HL-60 (cell line): ENCODE measurements around the gene KRT77.

Experiments used
- DNase-seq, 2 experiments: peaks; one replicate each; pipeline ENCODE4 v3.0.0-alpha.2; 2010 to 2020; ENCODE audit warnings: low read depth in 1 of 2, low spot score in 1 of 2
- H3K27ac ChIP-seq: fragments of 250-450 bp; sonication (Bioruptor Pico); replicated peaks from 2 replicates; pipeline ENCODE4 v1.5.1; 2020; ENCODE audit warnings: mild to moderate bottlenecking, moderate library complexity
- H3K27me3 ChIP-seq: fragments of 250-450 bp; sonication (Bioruptor Pico); 2 replicates; pipeline ENCODE4 v1.5.1; 2021; ENCODE audit warnings: mild to moderate bottlenecking, moderate library complexity; ENCODE audit not compliant: insufficient read depth, poor library complexity, severe bottlenecking
- H3K4me3 ChIP-seq: replicated peaks from 2 replicates; pipeline ENCODE4 v1.5.1; 2011; ENCODE audit warnings: mild to moderate bottlenecking, control low read depth, low read length; ENCODE audit not compliant: insufficient read depth
- CTCF ChIP-seq: IDR thresholded peaks from one replicate; pipeline ENCODE4 v1.5.1; 2011; ENCODE audit warnings: low read length, control low read depth, inconsistent platforms; ENCODE audit not compliant: insufficient read depth
- GABPA ChIP-seq: IDR thresholded peaks from 2 replicates; pipeline ENCODE4 v1.6.1; 2012; ENCODE audit warnings: low read depth
- POLR2AphosphoS5 ChIP-seq: IDR thresholded peaks from 2 replicates; pipeline ENCODE4 v1.6.1; 2012; ENCODE audit warnings: low read depth
- REST ChIP-seq: IDR thresholded peaks from 2 replicates; pipeline ENCODE4 v1.6.1; 2012; ENCODE audit warnings: low read depth; ENCODE audit not compliant: insufficient replicate concordance
- SPI1 ChIP-seq: IDR thresholded peaks from 2 replicates; pipeline ENCODE4 v1.6.1; 2012; ENCODE audit warnings: low read depth, mild to moderate bottlenecking, borderline replicate concordance

Gene KRT77

GRCh38 chr12:52687497-52688385, 15.6 kb downstream of the KRT77 start:
- H3K27ac ChIP-seq: no peak overlapping the region
- DNase-seq: no peak
- H3K4me3 ChIP-seq: no peak overlapping the region
- TF ChIP-seq GABPA (no peak), REST (no peak), SPI1 (no peak), POLR2AphosphoS5 (no peak), CTCF (no peak)
- H3K27me3 ChIP-seq: peaks cover 22% of the 10 kb centered on the region

GRCh38 chr12:52686756-52687487, 16.4 kb downstream of the KRT77 start:
- TF ChIP-seq REST: no peak
- no peak for TF ChIP-seq POLR2AphosphoS5
- TF ChIP-seq CTCF: no peak
- no peak for TF ChIP-seq SPI1
- TF ChIP-seq GABPA: no peak
- Histone ChIP-seq H3K4me3 (no peak overlapping the region), H3K27me3 (peaks cover 19% of the 10 kb centered on the region), H3K27ac (no peak overlapping the region)
- no peak for DNase-seq

- DNase-seq: no peak
- TF ChIP-seq SPI1: no peak
- TF ChIP-seq GABPA: no peak
- TF ChIP-seq CTCF: no peak
- TF ChIP-seq REST: no peak
- no peak for TF ChIP-seq POLR2AphosphoS5
- H3K27me3 ChIP-seq: peaks cover 13% of the 10 kb centered on the region
- H3K4me3 ChIP-seq: no peak overlapping the region
- no peak overlapping the region for H3K27ac ChIP-seq
These were observed 17.3 kb downstream of the KRT77 start for GRCh38 chr12:52686063-52686462.
